Caco-2 (cell line): Measurements from ENCODE around the gene CDH16. TPM values are rescaled to one million over a fixed set of nuclear protein-coding genes. Genes with fewer than 3 reads are reported as not detected.

Experiments used
- BruUV-seq: library from RNA; stranded (reverse); fragments of 400-500 nt; replicated peaks from 2 replicates; lab custom pipeline; 2021; lab: Mats Ljungman, UMichigan
- CTCF ChIA-PET: fragments of 300-600 bp; sonication (Branson Sonifier 250); formaldehyde crosslinking; loops from one replicate; lab custom pipeline; 2022; ENCODE audit warnings: antibody characterized with exemption; lab: Charles Lee
- POLR2A ChIA-PET: fragments of 300-600 bp; sonication (Branson Sonifier 250); formaldehyde crosslinking; loops from one replicate; lab custom pipeline; 2022; ENCODE audit warnings: antibody characterized with exemption; lab: Charles Lee
- DNase-seq, 2 experiments: peaks; one replicate each; pipeline versions ENCODE4 v3.0.0 to v3.0.0-alpha.2; 2020 to 2022
- H3K27me3 ChIP-seq: replicated peaks from 2 replicates; pipeline ENCODE4 v1.6.0; 2011; ENCODE audit warnings: low read length; ENCODE audit not compliant: control insufficient read depth, insufficient read depth
- H3K36me3 ChIP-seq: 2 replicates; pipeline ENCODE4 v1.5.1; 2011; ENCODE audit warnings: low read length; ENCODE audit not compliant: control insufficient read depth, insufficient read depth
- H3K4me1 ChIP-seq: fragments of 250-450 bp; sonication (Bioruptor Pico); 2 replicates; pipeline ENCODE4 v1.5.1; 2020; ENCODE audit warnings: mild to moderate bottlenecking
- H3K4me3 ChIP-seq: 2 replicates; pipeline ENCODE4 v1.5.1; 2011; ENCODE audit warnings: low read depth, mild to moderate bottlenecking, control low read depth, low read length
- H3K9me3 ChIP-seq: fragments of 250-450 bp; sonication (Bioruptor Pico); 2 replicates; pipeline ENCODE4 v1.5.1; 2020; ENCODE audit warnings: mild to moderate bottlenecking, moderate library complexity
- H3K27ac Mint-ChIP-seq: one replicate; pipeline ENCODE4 v1.8.0; 2022; ENCODE audit warnings: mixed read lengths; ENCODE audit not compliant: unreplicated experiment
- H3K27me3 Mint-ChIP-seq: one replicate; pipeline ENCODE4 v1.8.0; 2022; ENCODE audit warnings: mixed read lengths; ENCODE audit not compliant: insufficient read depth, unreplicated experiment
- H3K36me3 Mint-ChIP-seq: one replicate; pipeline ENCODE4 v1.8.0; 2022; ENCODE audit warnings: mild to moderate bottlenecking, mixed read lengths; ENCODE audit not compliant: insufficient read depth, unreplicated experiment
- H3K4me1 Mint-ChIP-seq: one replicate; pipeline ENCODE4 v1.8.0; 2022; ENCODE audit warnings: low read depth, mixed read lengths; ENCODE audit not compliant: unreplicated experiment
- H3K4me3 Mint-ChIP-seq: one replicate; pipeline ENCODE4 v1.8.0; 2022; ENCODE audit warnings: mild to moderate bottlenecking, moderate library complexity, mixed read lengths; ENCODE audit not compliant: unreplicated experiment
- H3K9me3 Mint-ChIP-seq: one replicate; pipeline ENCODE4 v1.8.0; 2022; ENCODE audit warnings: mixed read lengths; ENCODE audit not compliant: unreplicated experiment
- CTCF ChIP-seq, 2 experiments: fragments of 200-600 bp in 1 of 2; IDR thresholded peaks; 1 replicate in 1 of 2; 2 replicates in 1 of 2; pipeline versions ENCODE4 v1.5.1 to v1.8.0; 2011 to 2022; ENCODE audit warnings: antibody characterized with exemption in 1 of 2, control low read depth in 1 of 2, inconsistent platforms in 1 of 2, low read depth in 1 of 2, low read length in 1 of 2, mild to moderate bottlenecking in 1 of 2, moderate library complexity in 1 of 2; ENCODE audit not compliant: insufficient read depth in 1 of 2, severe bottlenecking in 1 of 2, unreplicated experiment in 1 of 2
- intact Hi-C: fragments of 100-400 bp; cut with micrococcal nuclease; formaldehyde crosslinking; loops from one replicate; pipeline ENCODE4 v1.10.0; 2022; ENCODE audit not compliant: unreplicated experiment
- total RNA-seq: library from RNA; stranded (reverse); gene quantifications from 2 replicates; pipeline ENCODE4 v1.2.3, GENCODE V29; 2022

CDH16 gene
- total RNA-seq, 1 experiment from 2014 or later = 0.48 TPM

- H3K4me1 Mint-ChIP-seq = no peaks in the 10 kb centered on the region
- no peaks in the 10 kb centered on the region for H3K36me3 Mint-ChIP-seq
- no peaks in the 10 kb centered on the region for H3K27me3 ChIP-seq
- no peak overlapping the region for H3K4me3 ChIP-seq
- ChIA-PET CTCF (interaction anchor here (0.6 to 0.7 kb wide), 2 partner anchors 18 to 397 kb away, joined by 3 to 4 read pairs; no protein-coding TSS in a partner anchor), POLR2A (interaction anchor here (0.5 kb wide), 1 partner anchor 18 kb away, joined by 3 read pairs; no protein-coding TSS in a partner anchor)
- H3K9me3 Mint-ChIP-seq = no peaks in the 10 kb centered on the region
- no peak overlapping the region for H3K27ac Mint-ChIP-seq
- no peak for DNase-seq
- no peak for TF ChIP-seq CTCF (IDR thresholded peaks at IDR 0.05; ENCODE audit: insufficient read depth in 1 of 2, low read depth in 1 of 2, low read length in 1 of 2, severe bottlenecking in 1 of 2, unreplicated experiment in 1 of 2)
- no TSS peak for BruUV-seq
- no peaks in the 10 kb centered on the region for H3K27me3 Mint-ChIP-seq
- H3K4me3 Mint-ChIP-seq = no peak overlapping the region
- H3K4me1 ChIP-seq = 0 out of 2 replicates have a peak, but pooled peaks cover 5% of the 10 kb centered on the region
- no peaks in the 10 kb centered on the region for H3K9me3 ChIP-seq
- intact Hi-C loops = no loop called here
- no peaks in the 10 kb centered on the region for H3K36me3 ChIP-seq
These were observed 5.6 kb downstream of the CDH16 start for GRCh38 chr16:66913081-66913480.

GRCh38 chr16:66911801-66912200, 6.9 kb downstream of the CDH16 start:
- ChIA-PET POLR2A (no interaction called here), CTCF (interaction anchor here (1.6 kb wide), 1 partner anchor 31 kb away, joined by 3 read pairs; the partner anchor contains the start of gene PDP2)
- no peak for DNase-seq
- no peaks in the 10 kb centered on the region for H3K36me3 Mint-ChIP-seq
- Histone ChIP-seq H3K36me3 (no peaks in the 10 kb centered on the region), H3K9me3 (no peaks in the 10 kb centered on the region), H3K27me3 (no peaks in the 10 kb centered on the region), H3K4me1 (peaks cover 5% of the 10 kb centered on the region; the same call in 1 of the 2 replicates), H3K4me3 (no peak overlapping the region)
- BruUV-seq = no TSS peak
- no peak overlapping the region for H3K4me3 Mint-ChIP-seq
- no peaks in the 10 kb centered on the region for H3K9me3 Mint-ChIP-seq
- no peak for TF ChIP-seq CTCF (IDR thresholded peaks at IDR 0.05; ENCODE audit: insufficient read depth in 1 of 2, low read depth in 1 of 2, low read length in 1 of 2, severe bottlenecking in 1 of 2, unreplicated experiment in 1 of 2)
- no peak overlapping the region for H3K27ac Mint-ChIP-seq
- intact Hi-C loops = no loop called here
- H3K4me1 Mint-ChIP-seq = no peaks in the 10 kb centered on the region
- no peaks in the 10 kb centered on the region for H3K27me3 Mint-ChIP-seq

GRCh38 chr16:66911112-66911511, 7.6 kb downstream of the CDH16 start:
- H3K4me3 ChIP-seq = no peak overlapping the region
- no peak overlapping the region for H3K27ac Mint-ChIP-seq
- intact Hi-C loops = no loop called here
- peaks cover 5% of the 10 kb centered on the region for H3K4me1 Mint-ChIP-seq
- H3K9me3 ChIP-seq = no peaks in the 10 kb centered on the region
- no peak for DNase-seq
- POLR2A ChIA-PET = no interaction called here
- no peaks in the 10 kb centered on the region for H3K27me3 Mint-ChIP-seq
- no peak for TF ChIP-seq CTCF (IDR thresholded peaks at IDR 0.05; ENCODE audit: insufficient read depth in 1 of 2, low read depth in 1 of 2, low read length in 1 of 2, severe bottlenecking in 1 of 2, unreplicated experiment in 1 of 2)
- no peaks in the 10 kb centered on the region for H3K36me3 Mint-ChIP-seq
- no peak overlapping the region for H3K4me3 Mint-ChIP-seq
- CTCF ChIA-PET = interaction anchor here (1.6 to 2.2 kb wide), 2 partner anchors 16 to 31 kb away, joined by 3 to 13 read pairs; partner anchors contain the start of gene PDP2
- H3K36me3 ChIP-seq = no peaks in the 10 kb centered on the region
- H3K9me3 Mint-ChIP-seq = no peaks in the 10 kb centered on the region
- no peaks in the 10 kb centered on the region for H3K27me3 ChIP-seq
- H3K4me1 ChIP-seq = peaks cover 12% of the 10 kb centered on the region
- no TSS peak for BruUV-seq
